Peyer's patch (tissue), 4 donors: ENCODE results near the gene FGGY.

ENCODE experiments used
- POLR2A ChIP-seq, 2 donors: fragments of 450-650 bp; IDR thresholded peaks; one replicate each; pipeline ENCODE4 v1.5.1; 2017; ENCODE audit warnings: antibody characterized with exemption in 2 of 2, mild to moderate bottlenecking in 2 of 2, moderate library complexity in 2 of 2
- TF ChIP-seq, protein P1 (sequence below), 6 experiments: fragments of 450-650 bp in 4 of 6; fragments of 200-600 bp in 2 of 6; sonication (generic) in 1 of 6; IDR thresholded peaks; one replicate each; pipeline ENCODE4 v1.5.1; 2017 to 2019; ENCODE audit warnings: antibody characterized with exemption in 6 of 6, mild to moderate bottlenecking in 3 of 6, moderate library complexity in 1 of 6

- TF ChIP-seq, protein P1, sequence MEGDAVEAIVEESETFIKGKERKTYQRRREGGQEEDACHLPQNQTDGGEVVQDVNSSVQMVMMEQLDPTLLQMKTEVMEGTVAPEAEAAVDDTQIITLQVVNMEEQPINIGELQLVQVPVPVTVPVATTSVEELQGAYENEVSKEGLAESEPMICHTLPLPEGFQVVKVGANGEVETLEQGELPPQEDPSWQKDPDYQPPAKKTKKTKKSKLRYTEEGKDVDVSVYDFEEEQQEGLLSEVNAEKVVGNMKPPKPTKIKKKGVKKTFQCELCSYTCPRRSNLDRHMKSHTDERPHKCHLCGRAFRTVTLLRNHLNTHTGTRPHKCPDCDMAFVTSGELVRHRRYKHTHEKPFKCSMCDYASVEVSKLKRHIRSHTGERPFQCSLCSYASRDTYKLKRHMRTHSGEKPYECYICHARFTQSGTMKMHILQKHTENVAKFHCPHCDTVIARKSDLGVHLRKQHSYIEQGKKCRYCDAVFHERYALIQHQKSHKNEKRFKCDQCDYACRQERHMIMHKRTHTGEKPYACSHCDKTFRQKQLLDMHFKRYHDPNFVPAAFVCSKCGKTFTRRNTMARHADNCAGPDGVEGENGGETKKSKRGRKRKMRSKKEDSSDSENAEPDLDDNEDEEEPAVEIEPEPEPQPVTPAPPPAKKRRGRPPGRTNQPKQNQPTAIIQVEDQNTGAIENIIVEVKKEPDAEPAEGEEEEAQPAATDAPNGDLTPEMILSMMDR (IDR thresholded peaks at IDR 0.05) = no peak
- TF ChIP-seq POLR2A (IDR thresholded peaks at IDR 0.05) = no peak
Observed at GRCh38 chr1:59554011-59554663, 257.2 kb downstream of the FGGY start.
